Esophagus muscularis mucosa (tissue), 3 donors: Measurements from ENCODE around the gene CCDC141.

Experiments used
- CTCF ChIP-seq, 3 experiments: fragments of 200-600 bp in 2 of 3; fragments of 450-650 bp in 1 of 3; sonication (generic) in 2 of 3; IDR thresholded peaks; one replicate each; pipeline ENCODE4 v1.5.1; 2017 to 2019; ENCODE audit warnings: antibody characterized with exemption in 3 of 3, mild to moderate bottlenecking in 2 of 3, moderate library complexity in 1 of 3
- POLR2A ChIP-seq: fragments of 450-650 bp; IDR thresholded peaks from one replicate; pipeline ENCODE4 v1.6.1; 2017; ENCODE audit warnings: antibody characterized with exemption, moderate library complexity, mild to moderate bottlenecking, low read depth
- POLR2AphosphoS5 ChIP-seq, 2 donors: sonication (generic); formaldehyde crosslinking; IDR thresholded peaks; one replicate each; pipeline ENCODE4 v1.6.1; 2017; ENCODE audit warnings: antibody characterized with exemption in 2 of 2

- no peak for TF ChIP-seq CTCF (IDR thresholded peaks at IDR 0.05)
- no peak for TF ChIP-seq POLR2A
- TF ChIP-seq POLR2AphosphoS5 (IDR thresholded peaks at IDR 0.05) = no peak
Observed at GRCh38 chr2:178915423-178916173, 134.3 kb downstream of the CCDC141 start.
